HUDEP-2 (cell line): Measurements from ENCODE around the gene RARG.

ENCODE experiments used
- DNase-seq, 76 experiments: peaks; one replicate each; lab custom pipeline; 2025; ENCODE audit not compliant: unreplicated experiment in 76 of 76; lab: John Stamatoyannopoulos, UW

The RARG gene

GRCh38 chr12:53225635-53226424 lies 6.2 kb downstream of the RARG start:
- DNase-seq: peak in 1 of 76 experiments; percentile 12

- DNase-seq: no peak
Observed at GRCh38 chr12:53224897-53225634, 6.9 kb downstream of the RARG start.

GRCh38 chr12:53224061-53224896 lies 7.7 kb downstream of the RARG start:
- no peak for DNase-seq

- no peak for DNase-seq
Observed at GRCh38 chr12:53223389-53224060, 8.5 kb downstream of the RARG start.

GRCh38 chr12:53222806-53223261 lies 9.2 kb downstream of the RARG start:
- DNase-seq: no peak

- no peak for DNase-seq
Observed at GRCh38 chr12:53222170-53222721, 9.8 kb downstream of the RARG start.

GRCh38 chr12:53221203-53222080 lies 10.6 kb downstream of the RARG start:
- peak in 37 of 76 experiments; percentile 10 to 76 (median 34) for DNase-seq

GRCh38 chr12:53220694-53221202 lies 11.3 kb downstream of the RARG start:
- peak in 66 of 76 experiments; percentile 19 to 80 (median 62) for DNase-seq

- DNase-seq: peak in 22 of 76 experiments; percentile 14 to 67 (median 35)
Observed at GRCh38 chr12:53219956-53220693, 11.9 kb downstream of the RARG start.

- no peak for DNase-seq
Observed at GRCh38 chr12:53219292-53219955, 12.6 kb downstream of the RARG start.

- no peak for DNase-seq
Observed at GRCh38 chr12:53218551-53219291, 13.3 kb downstream of the RARG start.

- DNase-seq: no peak
Observed at GRCh38 chr12:53217931-53218307, 14.1 kb downstream of the RARG start.

- DNase-seq: peak in 18 of 76 experiments; percentile 5 to 28 (median 14)
Observed at GRCh38 chr12:53217051-53217930, 14.7 kb downstream of the RARG start.

- no peak for DNase-seq
Observed at GRCh38 chr12:53215497-53215896, 16.5 kb downstream of the RARG start.

- DNase-seq: no peak
Observed at GRCh38 chr12:53214687-53215455, 17.1 kb downstream of the RARG start.
